HG03139 (cell line): ENCODE results near the gene NFAM1.

Experiments used
- ATAC-seq: cut with Tn5 transposase; IDR thresholded peaks from one replicate; pipeline ENCODE4 v1.9.1; 2021; ENCODE audit not compliant: unreplicated experiment

NFAM1 gene

GRCh38 chr22:42416671-42417230 is 15.5 kb downstream of the NFAM1 start:
- no peak for ATAC-seq

DNA sequence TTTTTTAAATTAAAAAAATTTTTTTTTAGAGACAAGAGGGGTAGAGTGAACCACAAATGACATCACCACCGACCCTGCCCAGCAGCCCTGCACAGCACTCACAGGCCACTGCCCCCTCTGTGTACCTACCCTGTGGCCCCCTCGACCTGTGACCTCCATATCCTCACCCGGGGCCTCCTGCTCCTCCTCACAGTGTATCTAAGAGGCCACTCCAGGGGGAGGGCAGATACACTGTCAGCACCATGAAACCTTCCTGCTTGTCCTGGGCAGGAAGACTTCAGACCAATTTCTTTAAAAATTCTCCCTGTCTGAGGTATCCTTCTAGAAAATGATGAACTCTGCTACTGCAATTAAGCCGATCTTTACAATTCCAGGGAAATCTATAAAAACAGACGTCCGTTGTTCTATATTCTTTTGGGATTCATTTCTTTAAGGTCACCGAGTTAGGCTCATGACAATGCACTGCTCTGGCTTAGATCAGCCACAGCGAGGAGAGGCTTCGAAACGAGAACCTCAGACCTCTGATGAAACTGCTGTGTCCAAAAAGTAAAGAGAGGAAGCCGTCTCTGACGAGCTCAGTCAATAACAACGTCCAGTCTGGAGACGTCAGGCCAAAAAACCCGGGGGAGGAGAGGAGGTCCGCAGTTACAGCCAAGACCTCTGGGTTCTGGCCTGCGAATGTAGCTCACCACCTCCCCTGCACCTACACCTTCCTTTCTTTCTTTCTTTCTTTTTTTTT is 17.5 kb downstream of the NFAM1 start:
- ATAC-seq, result no peak

DNA sequence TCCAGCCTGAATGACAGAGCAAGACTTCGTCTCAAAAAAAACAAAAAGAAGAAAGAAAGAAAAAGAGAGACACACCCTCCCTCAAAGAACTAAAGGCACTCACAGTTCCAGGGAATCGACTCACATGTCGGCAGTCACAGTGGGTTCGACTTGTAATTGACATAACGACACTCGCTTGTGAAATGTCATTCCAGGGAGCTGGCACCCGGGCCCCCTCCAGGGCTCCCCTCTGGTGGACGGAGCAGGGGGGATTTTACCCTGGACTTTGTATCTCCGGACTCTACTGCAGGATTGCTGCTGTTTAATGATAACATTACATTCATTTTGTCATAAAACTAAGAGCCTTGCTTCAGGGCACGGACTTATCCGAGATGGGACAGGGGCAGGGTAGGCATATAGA is 18.2 kb downstream of the NFAM1 start:
- ATAC-seq, result no peak

DNA sequence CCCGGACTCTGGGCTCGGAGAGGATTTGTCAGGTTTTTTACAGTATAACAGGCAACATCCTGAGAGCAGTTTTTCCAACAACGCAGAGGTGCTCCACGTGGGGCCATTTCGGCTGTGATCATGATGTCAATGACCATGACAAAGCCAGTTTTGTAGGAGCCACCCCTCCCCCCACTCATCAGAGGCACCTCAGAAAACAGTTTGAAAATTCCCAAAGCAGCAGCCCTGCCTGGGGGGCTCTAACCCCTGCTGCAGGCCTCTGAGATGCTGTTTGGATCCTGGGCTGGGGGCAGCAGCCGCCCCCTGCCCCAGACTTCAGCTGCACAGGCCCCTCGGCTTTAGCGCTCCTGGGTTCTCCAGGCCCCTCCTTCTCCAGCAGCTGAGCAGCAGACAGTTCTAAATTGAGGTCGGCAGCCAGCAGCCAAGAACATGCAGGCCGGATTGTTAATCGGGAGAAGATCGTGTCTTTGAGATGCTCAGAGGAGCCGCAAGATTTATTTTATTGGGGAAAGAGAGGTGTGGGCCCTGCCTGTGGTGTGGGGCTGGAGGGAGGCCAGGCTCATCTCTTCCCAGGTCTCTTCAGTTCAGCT is 19.4 kb downstream of the NFAM1 start:
- no peak for ATAC-seq

GRCh38 chr22:42410708-42411107 is 21.5 kb downstream of the NFAM1 start:
- no peak for ATAC-seq

DNA sequence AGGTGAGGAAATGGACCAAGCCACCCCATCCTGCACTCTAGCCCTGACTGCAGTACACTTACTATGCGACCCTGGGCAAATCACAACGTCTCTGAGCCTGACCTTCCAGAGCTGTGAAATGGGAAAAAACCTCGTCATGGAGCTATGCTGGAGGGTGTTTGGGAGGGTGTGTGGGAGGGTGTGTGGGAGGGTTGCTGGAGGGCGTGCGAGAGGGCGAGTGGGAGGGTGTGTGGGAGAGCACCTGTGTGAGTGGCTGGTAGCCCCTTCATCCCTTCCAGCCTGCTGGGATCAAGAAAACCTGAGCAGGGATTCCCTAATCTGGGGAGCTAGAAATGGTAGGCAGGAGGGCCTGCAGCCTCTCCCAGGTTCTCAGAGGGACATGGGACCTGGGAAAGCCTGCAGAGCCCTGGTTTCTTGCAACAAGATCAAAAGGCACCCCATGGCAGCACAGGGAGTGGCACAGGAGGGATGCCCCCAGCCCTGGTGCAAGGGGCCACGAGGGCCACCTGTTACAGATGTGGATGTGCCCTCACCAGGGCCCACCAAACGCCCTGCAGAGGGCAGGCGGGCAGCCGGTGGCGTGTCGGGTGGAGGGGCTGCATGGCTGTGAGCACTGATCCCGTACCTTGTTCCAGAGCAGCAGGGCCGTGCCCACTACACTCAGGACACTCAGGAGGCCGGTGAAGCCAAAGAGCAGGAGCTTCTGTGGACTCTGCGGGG is 23.2 kb downstream of the NFAM1 start:
- no peak for ATAC-seq

DNA sequence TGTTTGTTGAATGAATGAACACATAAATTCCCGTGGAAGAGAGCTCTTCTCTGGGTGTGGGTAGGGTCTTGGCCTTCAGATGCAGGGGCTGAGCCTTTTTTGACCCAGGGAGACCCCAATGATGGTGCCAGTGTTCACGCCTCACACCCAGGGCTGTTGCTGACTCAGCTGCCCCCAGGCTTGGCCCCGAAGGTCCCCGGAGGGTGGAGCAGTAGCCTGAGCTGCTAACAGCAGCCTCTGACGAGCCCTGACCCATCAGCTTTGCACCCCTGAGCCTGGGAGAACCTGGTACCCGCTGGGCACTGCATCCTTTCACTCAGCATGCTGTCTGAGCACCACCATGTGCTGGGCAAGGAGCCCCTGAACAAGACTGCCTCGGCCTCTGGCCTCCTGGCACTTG is 23.9 kb downstream of the NFAM1 start:
- ATAC-seq, result no peak

- no peak for ATAC-seq
These were observed 27.9 kb downstream of the NFAM1 start for GRCh38 chr22:42404266-42404665.

- ATAC-seq, result no peak
These were observed 30.5 kb downstream of the NFAM1 start for GRCh38 chr22:42401535-42402334.

DNA sequence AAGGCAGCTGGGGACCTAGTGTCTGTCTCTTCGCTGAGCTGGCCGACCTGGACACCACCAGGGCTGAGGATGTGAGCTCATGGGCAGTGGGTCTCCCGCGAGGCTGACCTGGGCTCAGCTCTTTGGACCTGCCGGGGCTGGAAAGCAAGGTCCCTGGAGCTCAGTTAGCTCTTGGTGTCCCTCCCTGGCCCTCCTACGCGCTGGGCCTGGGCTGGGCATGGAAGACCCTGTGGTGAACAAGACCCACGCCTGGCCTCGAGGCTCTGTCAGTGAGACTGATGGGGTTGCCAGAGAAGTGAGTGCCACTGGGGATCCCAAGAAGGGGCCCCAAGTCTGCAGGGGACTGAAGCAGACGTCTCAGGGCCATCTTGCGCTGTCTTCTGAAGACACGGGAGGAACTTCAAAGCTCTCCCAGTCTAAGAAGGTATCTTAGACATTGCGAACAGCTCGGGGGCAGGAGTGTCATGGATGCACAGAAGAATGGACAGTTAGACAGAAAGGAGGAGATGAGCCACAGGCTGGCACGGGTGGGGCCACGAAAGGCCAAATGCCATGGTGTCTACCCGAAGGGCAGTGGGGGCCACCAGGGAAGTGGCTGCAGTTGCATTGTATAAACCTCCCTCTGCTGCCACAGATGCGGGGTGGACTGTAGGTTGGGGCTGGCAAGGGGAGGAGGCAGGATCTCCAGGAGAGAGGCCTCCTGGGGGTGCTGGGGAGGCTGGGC is 31.2 kb downstream of the NFAM1 start:
- no peak for ATAC-seq

- ATAC-seq, result no peak
These were observed 32.6 kb downstream of the NFAM1 start for GRCh38 chr22:42399315-42400271.

DNA sequence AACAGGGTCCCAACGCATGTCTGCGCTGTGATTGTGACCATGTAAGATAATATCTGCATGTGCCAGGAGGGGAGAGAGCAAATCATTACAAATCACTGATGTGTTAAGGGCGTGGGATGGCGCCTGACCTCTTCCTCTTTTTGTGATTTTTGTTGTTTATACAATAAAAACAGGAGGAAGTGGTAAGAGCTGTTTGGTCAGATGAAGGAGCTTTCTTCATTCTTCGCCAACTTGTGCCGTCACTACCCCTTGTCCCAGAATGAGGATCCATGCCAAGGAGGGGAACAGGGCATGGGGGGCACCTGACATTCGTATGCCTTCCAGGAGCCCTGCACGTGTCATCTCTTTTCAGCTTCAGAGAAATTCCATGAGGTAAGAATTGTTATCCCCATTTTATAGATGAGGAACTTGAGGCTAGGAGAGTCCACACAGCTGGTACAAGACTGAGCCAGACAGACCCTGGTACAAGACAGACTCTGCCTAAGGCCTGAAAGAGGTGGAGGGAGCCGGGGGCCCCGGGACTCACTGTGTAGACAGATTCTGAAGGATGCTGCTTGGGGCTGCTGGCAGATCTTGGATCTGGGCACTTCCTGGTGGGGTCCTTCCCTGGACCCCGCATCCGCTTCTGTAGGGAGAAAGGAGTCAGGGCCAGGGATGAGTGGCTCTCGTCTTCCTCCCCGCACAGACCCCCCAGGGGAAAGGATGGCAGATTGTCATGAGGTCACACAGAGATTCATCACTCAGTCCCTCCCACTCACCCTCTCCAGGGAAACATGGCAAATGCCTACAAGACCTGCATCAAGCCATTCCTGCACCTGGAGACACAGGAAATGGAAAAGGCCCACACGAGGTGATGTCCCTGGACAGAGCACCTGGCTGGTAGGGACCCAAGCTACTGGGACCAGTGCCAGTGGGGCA is 34.6 kb downstream of the NFAM1 start:
- ATAC-seq, result no peak

DNA sequence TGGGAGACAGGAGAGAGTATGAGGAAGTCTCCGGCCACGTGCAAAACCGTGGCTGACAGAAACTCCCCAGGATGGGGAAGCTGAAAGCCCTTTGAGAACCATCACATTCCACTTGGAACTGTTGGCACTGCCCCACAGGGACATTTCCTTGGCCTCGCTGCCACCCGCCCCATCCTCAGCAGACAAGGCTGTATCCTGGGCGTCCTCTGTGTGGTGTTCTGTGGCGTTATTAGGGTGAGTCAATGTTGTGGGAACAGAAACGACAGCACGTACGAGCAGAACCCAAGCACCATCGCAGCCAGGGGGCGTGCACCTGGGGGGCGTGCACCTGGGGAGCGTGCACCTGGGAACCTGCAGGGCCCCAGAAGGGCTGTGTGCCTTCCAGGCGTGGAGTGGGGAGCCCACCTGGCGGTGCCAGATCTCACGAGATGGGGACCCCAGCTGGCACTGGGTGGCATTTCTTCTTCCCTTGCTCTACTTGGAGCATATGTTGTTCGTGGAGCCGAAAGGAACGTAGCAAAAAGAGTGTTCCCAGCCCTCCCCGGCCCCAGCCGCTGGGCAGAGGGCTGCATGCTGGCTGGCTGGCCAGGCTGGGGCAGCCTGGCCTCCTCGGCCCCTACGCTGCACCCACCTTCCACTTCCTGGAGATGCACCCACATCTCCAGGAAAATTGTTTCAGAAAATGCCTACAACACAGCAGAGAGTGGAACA is 35.4 kb downstream of the NFAM1 start:
- no peak for ATAC-seq

DNA sequence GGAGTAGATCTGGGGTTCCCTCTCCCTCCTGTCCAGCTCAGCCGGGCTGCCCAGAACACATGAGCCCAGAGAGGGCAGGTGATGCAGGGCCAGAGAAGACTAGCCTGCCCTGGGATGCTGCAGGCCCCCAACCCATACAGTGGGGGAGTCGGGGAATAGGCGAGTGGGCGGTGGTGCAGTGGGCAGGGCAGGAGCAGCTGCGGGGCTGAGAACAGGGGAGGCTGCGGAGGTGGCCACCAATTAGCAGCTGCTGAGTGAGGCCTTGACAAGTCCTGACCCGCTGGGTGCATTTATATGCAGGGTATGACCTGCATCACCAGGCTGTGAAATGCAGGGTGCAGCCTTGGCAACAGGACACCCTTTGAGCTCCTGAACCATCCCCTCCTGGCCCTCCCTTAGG is 43.1 kb downstream of the NFAM1 start:
- no peak for ATAC-seq

DNA sequence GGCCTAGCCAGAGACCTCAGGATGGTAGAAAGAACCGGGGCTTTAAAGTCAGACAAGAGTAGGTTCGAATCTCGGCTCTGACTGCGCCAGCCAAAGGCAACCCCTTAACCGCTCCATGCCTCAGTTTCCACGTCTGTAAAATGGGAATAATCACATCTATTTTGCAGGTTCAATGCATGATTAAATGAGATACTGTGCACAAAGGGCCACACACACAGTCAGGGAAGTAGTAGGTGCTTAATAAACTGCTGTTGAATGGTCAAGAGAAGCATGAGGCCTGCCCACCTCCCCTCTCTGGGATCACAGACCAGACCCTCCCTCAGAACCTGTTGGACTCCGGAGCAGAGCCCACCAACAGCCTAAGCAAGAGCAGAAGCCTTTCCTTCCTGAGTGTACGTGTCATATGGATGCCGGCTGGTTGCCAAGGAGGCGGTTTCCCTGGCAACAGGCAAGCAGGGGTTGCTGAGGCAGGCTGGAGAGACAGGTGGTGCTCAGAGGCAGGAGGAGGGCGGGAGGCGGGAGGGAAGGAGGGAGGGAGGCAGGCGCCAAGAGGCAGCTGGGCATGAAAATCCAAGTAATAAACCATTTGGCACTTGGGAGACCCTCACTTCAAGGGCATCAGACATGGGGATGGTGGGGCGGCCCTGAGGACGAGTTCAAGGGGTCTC is 43.9 kb downstream of the NFAM1 start:
- ATAC-seq, result no peak

- ATAC-seq, result no peak
These were observed 44.6 kb downstream of the NFAM1 start for GRCh38 chr22:42387631-42388030.

DNA sequence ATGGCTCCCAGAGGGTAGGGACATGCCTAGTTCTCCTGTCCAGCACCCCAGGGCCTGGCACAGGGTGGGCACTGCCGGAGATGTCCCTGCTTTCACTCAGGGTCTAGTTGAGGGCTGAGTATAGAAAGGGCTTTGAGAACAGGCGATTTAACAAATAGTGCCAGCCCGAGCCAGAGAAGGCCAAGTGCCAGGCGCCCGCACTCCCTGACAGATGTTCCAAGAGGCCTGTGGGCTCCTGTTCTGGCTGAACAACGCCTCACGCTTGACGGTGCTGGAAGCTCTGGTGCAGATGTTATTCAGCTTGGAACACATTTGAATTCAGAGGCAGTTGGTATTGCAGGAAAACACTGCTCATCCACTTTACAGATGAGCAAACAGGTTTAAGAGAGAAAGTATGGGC is 46.5 kb downstream of the NFAM1 start:
- ATAC-seq, result no peak
